ENCODE results near the gene KIAA0753.
"Not testable (repeated sequence)": the region's sequence is repeated elsewhere in the genome, so short reads cannot be mapped to it uniquely, and the experiment has no call there.

Gene KIAA0753

DNA sequence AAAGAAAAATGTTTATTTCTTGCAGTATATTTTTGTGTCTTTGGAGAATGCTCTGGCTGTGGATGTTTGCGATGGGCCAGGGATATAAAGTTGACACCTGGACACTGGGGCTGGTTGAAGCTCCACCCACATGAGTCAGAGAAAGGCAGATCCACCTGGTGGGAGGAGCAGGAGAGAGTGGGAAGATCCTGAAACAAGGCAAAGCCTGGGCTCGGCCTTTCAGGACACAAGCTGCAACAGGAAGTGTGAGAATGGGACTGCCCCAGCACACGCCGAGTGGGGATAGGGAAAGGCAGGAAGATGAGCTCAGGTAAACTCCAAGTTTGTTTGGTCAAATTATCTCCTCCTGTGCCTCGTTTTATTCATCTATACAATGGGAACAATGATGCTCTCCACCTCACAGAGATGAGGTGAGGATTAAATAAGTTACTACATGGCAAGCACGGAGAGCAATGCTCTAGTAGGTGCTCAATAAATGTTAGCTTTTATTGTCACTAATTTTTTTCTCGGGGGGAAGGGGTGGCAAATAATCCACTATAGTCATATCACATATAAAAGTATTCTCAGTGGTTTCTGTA lies 62.7 kb downstream of the KIAA0753 start:
- in situ Hi-C loops (cut with HindIII; ENCODE audit: low pct_ligation_motif_present, low pct_unique_long_range_greater_than_20kb, low sequenced_read_pairs) = no loop called here
- no peak for DNase-seq

- in situ Hi-C loops (cut with HindIII; ENCODE audit: low pct_ligation_motif_present, low pct_unique_long_range_greater_than_20kb, low sequenced_read_pairs) = no loop called here
- DNase-seq = no peak
These were observed 64.3 kb downstream of the KIAA0753 start for GRCh38 chr17:6576038-6576785.

DNA sequence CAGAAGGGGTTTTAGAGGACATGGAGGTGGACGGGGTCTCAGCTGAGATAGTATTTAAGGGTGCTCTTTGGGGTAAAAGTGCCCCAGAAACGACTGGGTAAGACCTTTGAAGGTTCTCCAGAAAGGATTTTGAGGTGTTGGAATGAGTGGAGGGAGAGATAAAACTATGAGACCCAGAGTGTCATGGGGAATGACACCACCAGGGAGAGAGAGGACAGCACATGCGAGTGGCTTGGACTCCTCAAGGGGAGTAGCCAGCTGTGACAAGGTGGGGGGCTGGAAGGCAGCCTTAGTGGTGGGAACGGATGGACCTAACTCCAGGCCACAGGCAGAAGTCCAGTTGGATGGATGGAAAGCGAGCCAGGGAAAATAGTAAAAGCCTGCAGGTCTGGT lies 64.9 kb downstream of the KIAA0753 start:
- no peak for DNase-seq
- in situ Hi-C loops (cut with HindIII; ENCODE audit: low pct_ligation_motif_present, low pct_unique_long_range_greater_than_20kb, low sequenced_read_pairs) = no loop called here

DNA sequence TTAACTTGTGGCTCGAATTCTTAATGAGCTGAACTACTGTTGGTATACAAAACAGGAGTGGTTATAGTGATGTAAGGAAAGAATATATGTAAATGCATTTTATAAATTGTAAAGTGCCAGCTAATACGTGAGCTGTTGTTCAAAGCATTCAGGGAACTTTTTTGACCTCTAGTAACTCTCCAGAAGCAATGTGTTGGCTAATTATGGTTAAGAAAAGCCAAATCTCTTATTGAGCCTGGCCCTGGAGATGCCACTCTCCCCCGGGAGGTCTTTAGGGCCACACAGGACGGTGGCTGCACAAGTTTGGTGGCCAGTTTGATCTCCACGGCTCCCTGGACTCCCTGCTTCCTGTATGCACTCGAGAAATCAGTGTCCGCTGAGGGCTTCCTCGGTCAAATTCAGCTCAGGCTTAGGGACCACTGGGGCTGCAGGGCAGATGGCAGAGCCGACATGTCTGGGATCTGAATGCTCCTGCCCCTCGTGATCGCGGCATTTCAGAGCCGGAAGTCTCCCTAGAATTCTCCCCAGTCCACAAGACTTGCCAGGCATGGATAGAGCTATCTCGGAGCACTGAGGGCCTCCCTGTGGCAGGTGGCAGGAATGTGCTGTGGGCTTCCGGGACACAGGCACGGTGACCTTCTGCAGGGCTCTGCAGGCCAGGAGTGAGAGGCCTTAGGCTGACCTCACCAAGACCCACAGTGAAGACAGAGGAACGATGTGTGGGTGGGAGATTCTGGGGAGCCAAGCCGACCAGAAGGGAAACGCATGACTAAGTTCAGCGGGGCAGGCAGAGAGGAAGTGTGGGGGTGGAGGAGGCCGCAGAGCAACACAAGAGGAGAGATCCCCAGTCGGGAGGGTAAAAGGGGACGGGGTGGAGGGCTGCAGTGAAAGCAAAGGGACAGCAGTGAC lies 65.6 kb downstream of the KIAA0753 start:
- in situ Hi-C loops (cut with HindIII; ENCODE audit: low pct_ligation_motif_present, low pct_unique_long_range_greater_than_20kb, low sequenced_read_pairs) = no loop called here
- no peak for DNase-seq

GRCh38 chr17:6573982-6574686 lies 66.4 kb downstream of the KIAA0753 start:
- DNase-seq = no peak
- in situ Hi-C loops (cut with HindIII; ENCODE audit: low pct_ligation_motif_present, low pct_unique_long_range_greater_than_20kb, low sequenced_read_pairs) = no loop called here

GRCh38 chr17:6573495-6573894 lies 67.0 kb downstream of the KIAA0753 start:
- in situ Hi-C loops (cut with HindIII; ENCODE audit: low pct_ligation_motif_present, low pct_unique_long_range_greater_than_20kb, low sequenced_read_pairs) = not testable (repeated sequence)

DNA sequence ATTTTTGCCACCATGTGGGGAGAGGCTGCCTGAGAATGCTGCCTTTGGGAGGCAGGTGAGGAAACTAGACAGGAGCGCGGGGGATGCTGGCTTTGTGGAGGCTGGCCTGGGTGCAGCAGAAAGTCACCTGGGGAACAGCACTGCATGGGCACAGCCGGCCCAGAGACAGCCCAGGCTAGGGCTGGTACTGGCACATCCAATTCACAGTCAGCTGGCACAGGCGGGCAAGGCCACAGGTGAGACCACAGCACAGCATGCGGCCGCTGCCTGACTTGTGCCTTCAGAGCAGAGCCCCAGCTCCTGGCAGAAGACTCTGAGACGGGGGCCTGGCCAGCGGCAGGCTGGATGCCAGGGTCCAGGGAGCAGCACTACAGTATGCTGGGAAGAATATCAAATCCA lies 67.5 kb downstream of the KIAA0753 start:
- in situ Hi-C loops (cut with HindIII; ENCODE audit: low pct_ligation_motif_present, low pct_unique_long_range_greater_than_20kb, low sequenced_read_pairs) = no loop called here
- DNase-seq = no peak

More at GRCh38 chr17:6573495-6573894, 67.0 kb downstream of the KIAA0753 start:
- DNase-seq = not testable (repeated sequence)

DNA sequence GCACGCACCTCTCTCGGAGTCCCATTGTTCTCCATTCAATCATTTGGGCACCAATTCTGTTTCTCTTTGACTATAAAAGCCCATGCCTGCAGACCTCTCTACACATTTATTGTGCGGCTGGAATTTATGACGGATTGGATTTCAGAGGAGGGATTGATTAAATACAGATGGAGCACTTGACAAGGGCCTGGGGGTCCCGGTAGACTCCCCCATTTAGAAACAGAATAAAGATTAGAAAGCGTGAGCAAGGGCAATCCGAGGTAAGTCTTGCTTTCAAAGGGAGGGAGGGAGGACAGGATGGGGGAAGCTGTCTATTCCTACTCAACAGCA lies 69.1 kb downstream of the KIAA0753 start:
- in situ Hi-C loops (cut with HindIII; ENCODE audit: low pct_ligation_motif_present, low pct_unique_long_range_greater_than_20kb, low sequenced_read_pairs) = no loop called here
- DNase-seq = no peak

GRCh38 chr17:6570731-6571451 lies 69.6 kb downstream of the KIAA0753 start:
- DNase-seq = no peak
- in situ Hi-C loops (cut with HindIII; ENCODE audit: low pct_ligation_motif_present, low pct_unique_long_range_greater_than_20kb, low sequenced_read_pairs) = no loop called here

- DNase-seq = peak; percentile 15
- in situ Hi-C loops (cut with HindIII; ENCODE audit: low pct_ligation_motif_present, low pct_unique_long_range_greater_than_20kb, low sequenced_read_pairs) = no loop called here
These were observed 70.9 kb downstream of the KIAA0753 start for GRCh38 chr17:6569370-6570285.

GRCh38 chr17:6568184-6568758 lies 72.2 kb downstream of the KIAA0753 start:
- no peak for DNase-seq

DNA sequence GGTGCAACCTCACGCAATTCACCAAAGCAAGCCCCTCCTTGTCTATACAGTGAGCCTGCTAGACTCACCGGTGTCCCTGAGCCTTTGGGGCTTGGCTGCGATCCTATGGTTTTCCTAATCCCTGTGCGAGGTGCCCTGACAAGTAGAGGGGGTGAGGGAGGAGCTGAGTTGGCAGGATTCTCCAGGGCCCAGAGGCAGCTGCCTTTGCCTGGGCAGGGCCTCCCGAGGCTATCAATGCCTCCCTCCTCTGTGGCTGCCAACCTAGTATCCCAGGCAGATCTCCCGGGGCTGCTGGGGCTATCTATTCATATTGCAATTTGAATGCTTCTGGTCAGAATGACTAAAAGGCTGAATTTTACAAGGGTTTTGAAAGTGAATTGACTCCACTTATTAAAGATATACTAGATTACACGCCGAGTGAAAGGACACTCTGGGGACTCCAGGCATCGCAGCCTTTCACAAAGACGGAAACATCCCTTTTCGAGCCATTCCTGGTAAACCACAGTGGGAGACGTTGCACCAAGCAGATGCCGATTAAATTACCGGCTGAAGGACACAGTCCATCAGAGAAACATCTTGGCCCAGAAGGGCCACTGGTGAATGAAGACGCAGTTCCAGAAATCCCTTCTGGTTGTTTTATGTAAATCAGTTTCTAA lies 72.9 kb downstream of the KIAA0753 start:
- in situ Hi-C loops (cut with HindIII; ENCODE audit: low pct_ligation_motif_present, low pct_unique_long_range_greater_than_20kb, low sequenced_read_pairs) = no loop called here
- DNase-seq = no peak

More at GRCh38 chr17:6568184-6568758, 72.2 kb downstream of the KIAA0753 start:
- in situ Hi-C loops (cut with HindIII; ENCODE audit: low pct_ligation_motif_present, low pct_unique_long_range_greater_than_20kb, low sequenced_read_pairs) = no loop called here

GRCh38 chr17:6561446-6561845 lies 79.1 kb downstream of the KIAA0753 start:
- in situ Hi-C loops (cut with HindIII; ENCODE audit: low pct_ligation_motif_present, low pct_unique_long_range_greater_than_20kb, low sequenced_read_pairs) = no loop called here

GRCh38 chr17:6560496-6560895 lies 80.0 kb downstream of the KIAA0753 start:
- DNase-seq = no peak
- in situ Hi-C loops (cut with HindIII; ENCODE audit: low pct_ligation_motif_present, low pct_unique_long_range_greater_than_20kb, low sequenced_read_pairs) = no loop called here

More at GRCh38 chr17:6561446-6561845, 79.1 kb downstream of the KIAA0753 start:
- no peak for DNase-seq

DNA sequence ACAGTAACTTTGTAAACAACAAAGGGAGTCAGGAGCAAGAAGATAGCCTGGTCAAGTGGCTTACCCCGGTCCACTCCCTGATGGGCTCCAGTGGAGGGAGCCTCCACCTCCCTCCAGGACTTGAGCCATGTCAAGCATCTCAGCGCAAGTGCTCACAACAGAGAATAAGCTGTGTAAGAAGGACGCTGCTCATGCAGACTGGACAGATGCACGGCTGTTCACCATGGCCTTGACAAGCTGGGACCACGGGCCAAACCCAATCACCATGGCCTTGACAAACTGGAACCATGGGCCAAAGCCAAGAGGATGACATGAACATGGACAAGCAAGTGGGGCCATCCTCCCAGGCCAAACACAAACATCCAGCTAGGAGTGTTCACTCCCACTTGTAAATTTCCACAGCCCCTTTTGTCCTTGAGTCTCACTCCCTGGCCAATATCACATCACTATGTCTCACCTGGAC lies 80.7 kb downstream of the KIAA0753 start:
- in situ Hi-C loops (cut with HindIII; ENCODE audit: low pct_ligation_motif_present, low pct_unique_long_range_greater_than_20kb, low sequenced_read_pairs) = no loop called here
- DNase-seq = no peak

DNA sequence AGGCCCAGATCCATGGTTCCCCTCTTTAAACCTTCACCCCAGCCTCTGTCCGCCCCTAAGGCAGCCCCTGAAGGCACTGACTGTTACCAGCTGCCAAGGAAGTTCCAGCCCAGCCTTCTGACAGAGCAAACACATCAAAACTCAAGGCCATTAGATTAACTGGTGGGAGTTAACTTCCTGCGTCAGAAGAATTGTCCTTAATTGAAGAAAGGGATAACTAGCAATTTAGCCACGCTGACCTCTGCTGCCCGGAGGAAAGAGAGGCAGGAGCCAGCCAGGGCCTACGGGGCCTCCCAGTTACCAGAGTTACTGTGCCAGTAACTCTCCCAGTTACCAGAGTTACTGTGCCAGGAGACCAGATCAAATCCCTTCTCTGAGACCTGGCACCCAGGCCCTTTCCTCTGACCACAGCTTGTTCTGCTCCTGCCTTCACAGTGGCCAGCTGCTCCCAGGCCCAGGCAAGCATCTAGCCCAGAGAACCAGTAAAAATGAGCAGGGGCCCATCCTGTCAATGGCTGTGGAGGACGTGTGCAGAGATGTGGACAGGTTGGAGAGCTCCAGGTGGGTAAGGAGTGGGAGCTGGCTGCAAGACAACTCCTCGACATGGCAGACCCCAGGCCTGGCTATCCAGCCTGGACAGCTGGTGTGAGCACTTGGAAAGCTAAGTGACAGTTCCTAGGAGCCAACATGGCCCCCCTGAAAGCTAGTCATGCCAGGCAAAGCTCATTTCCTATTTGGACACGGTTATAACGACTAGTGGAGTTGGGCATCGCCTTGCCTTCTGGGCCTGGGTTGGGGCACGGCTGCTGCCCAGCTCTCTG lies 81.4 kb downstream of the KIAA0753 start:
- peak; percentile 13 for DNase-seq
- in situ Hi-C loops (cut with HindIII; ENCODE audit: low pct_ligation_motif_present, low pct_unique_long_range_greater_than_20kb, low sequenced_read_pairs) = no loop called here
